ENCODE measurements around the gene ELOVL1.
A peak's percentile ranks its signal among the peaks of the same experiment; 100 is the strongest.

The ELOVL1 gene

GRCh38 chr1:43354936-43355335 lies 12.9 kb downstream of the ELOVL1 start:
- DNase-seq (ENCODE audit: low read depth) = no peak

- no peak for DNase-seq (ENCODE audit: low read depth)
Measured at GRCh38 chr1:43354471-43354870, 13.3 kb downstream of the ELOVL1 start.

GRCh38 chr1:43352881-43353280 lies 14.9 kb downstream of the ELOVL1 start:
- no peak for DNase-seq (ENCODE audit: low read depth)

GRCh38 chr1:43352351-43352705 lies 15.5 kb downstream of the ELOVL1 start:
- DNase-seq (ENCODE audit: low read depth) = no peak

- DNase-seq (ENCODE audit: low read depth) = no peak
Measured at GRCh38 chr1:43351421-43352350, 16.1 kb downstream of the ELOVL1 start.

- no peak for DNase-seq (ENCODE audit: low read depth)
Measured at GRCh38 chr1:43350976-43351375, 16.8 kb downstream of the ELOVL1 start.

- DNase-seq (ENCODE audit: low read depth) = no peak
Measured at GRCh38 chr1:43349594-43350306, 18.1 kb downstream of the ELOVL1 start.

GRCh38 chr1:43348809-43349593 lies 18.8 kb downstream of the ELOVL1 start:
- DNase-seq (ENCODE audit: low read depth) = no peak

GRCh38 chr1:43348343-43348808 lies 19.4 kb downstream of the ELOVL1 start:
- no peak for DNase-seq (ENCODE audit: low read depth)

- no peak for DNase-seq (ENCODE audit: low read depth)
Measured at GRCh38 chr1:43346636-43347035, 21.2 kb downstream of the ELOVL1 start.

GRCh38 chr1:43345120-43345519 lies 22.7 kb downstream of the ELOVL1 start:
- DNase-seq (ENCODE audit: low read depth) = no peak

GRCh38 chr1:43344267-43344850 lies 23.5 kb downstream of the ELOVL1 start:
- no peak for DNase-seq (ENCODE audit: low read depth)

GRCh38 chr1:43340559-43340958 lies 27.3 kb downstream of the ELOVL1 start:
- no peak for DNase-seq (ENCODE audit: low read depth)

GRCh38 chr1:43339584-43340232 lies 28.1 kb downstream of the ELOVL1 start:
- DNase-seq (ENCODE audit: low read depth) = no peak

GRCh38 chr1:43338001-43338400 lies 29.8 kb downstream of the ELOVL1 start:
- DNase-seq (ENCODE audit: low read depth) = no peak

GRCh38 chr1:43337588-43337987 lies 30.2 kb downstream of the ELOVL1 start, which contains the start of gene MPL:
MPL (plus strand) TSS chr1:43337818; CDS start chr1:43337849, 31 bp downstream.
- peak; percentile 89 for DNase-seq (ENCODE audit: low read depth)

GRCh38 chr1:43334453-43335205 lies 33.2 kb downstream of the ELOVL1 start:
- peak; percentile 34 for DNase-seq (ENCODE audit: low read depth)

- no peak for DNase-seq (ENCODE audit: low read depth)
Measured at GRCh38 chr1:43331688-43332087, 36.1 kb downstream of the ELOVL1 start.

- peak; percentile 82 for DNase-seq (ENCODE audit: low read depth)
Measured at GRCh38 chr1:43329995-43330751, 37.6 kb downstream of the ELOVL1 start.
